ENCODE measurements around the gene SMIM5.

- TF ChIP-seq, protein P1, sequence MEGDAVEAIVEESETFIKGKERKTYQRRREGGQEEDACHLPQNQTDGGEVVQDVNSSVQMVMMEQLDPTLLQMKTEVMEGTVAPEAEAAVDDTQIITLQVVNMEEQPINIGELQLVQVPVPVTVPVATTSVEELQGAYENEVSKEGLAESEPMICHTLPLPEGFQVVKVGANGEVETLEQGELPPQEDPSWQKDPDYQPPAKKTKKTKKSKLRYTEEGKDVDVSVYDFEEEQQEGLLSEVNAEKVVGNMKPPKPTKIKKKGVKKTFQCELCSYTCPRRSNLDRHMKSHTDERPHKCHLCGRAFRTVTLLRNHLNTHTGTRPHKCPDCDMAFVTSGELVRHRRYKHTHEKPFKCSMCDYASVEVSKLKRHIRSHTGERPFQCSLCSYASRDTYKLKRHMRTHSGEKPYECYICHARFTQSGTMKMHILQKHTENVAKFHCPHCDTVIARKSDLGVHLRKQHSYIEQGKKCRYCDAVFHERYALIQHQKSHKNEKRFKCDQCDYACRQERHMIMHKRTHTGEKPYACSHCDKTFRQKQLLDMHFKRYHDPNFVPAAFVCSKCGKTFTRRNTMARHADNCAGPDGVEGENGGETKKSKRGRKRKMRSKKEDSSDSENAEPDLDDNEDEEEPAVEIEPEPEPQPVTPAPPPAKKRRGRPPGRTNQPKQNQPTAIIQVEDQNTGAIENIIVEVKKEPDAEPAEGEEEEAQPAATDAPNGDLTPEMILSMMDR (IDR thresholded peaks at IDR 0.05): no peak
- TF ChIP-seq POLR2A (IDR thresholded peaks at IDR 0.05): no peak
Measured at GRCh38 chr17:75634376-75634740, 1.1 kb downstream of the SMIM5 start.
